CD4-positive, alpha-beta T cell treated with Interferon gamma for 1 hour (primary cell): ENCODE measurements around the gene LRMDA.
"Not testable (repeated sequence)": the region's sequence is repeated elsewhere in the genome, so short reads cannot be mapped to it uniquely, and the experiment has no call there.

Experiments
- DNase-seq: peaks from one replicate; pipeline ENCODE4 v3.0.0-alpha.2; 2020

Gene LRMDA

DNA sequence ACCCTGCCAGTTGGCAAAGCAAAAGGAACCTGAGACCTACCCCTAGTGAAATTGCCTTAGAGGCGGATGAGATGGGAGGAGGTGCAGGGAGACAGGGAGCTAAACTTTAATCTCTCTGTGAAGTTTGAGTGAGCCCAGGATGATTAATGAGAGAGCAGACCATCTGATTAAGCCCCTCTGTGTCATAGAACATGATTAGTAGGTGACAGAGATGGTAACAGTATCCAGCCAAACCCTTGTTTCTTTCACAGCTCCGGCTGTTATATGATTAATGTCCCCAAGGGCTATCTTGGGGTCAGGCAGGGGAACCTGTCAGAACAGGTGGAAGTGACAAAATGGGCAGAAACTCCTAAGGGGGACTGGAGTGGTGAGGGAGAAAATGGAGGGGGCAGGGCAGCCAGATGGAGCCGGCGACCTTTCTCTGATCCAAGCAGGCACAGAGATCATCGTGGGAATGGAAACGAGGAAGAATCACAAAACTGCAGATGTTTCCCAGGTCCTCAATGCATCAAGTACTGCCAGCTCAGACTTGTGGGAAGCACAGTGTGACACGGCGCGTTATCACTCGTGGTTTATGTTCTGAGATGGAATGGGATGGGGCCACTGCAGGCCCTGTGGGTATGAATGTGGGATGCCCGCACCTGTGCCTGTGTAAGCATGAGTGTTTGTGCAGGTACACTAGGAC is 684.2 kb downstream of the LRMDA start:
- no peak for DNase-seq

DNA sequence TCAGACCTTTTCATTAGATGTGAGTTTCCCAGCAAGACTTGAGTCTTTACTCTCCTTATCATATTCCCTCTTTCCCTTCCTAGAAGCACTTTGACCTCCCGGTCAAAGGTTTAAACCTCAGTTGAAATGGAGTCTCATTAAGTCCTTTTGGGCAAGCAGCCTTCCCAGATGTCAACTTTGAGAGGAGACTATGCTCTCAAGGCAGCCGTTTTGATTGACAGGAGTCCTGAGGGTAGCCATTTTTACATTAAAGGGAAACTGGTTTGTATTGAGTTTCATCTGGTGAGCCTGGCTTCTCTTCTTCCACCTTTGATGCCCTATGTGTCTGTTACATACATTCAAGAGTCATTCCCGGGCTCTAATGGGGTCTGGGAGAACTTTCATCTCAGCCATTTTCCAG is 685.1 kb downstream of the LRMDA start:
- DNase-seq = no peak

DNA sequence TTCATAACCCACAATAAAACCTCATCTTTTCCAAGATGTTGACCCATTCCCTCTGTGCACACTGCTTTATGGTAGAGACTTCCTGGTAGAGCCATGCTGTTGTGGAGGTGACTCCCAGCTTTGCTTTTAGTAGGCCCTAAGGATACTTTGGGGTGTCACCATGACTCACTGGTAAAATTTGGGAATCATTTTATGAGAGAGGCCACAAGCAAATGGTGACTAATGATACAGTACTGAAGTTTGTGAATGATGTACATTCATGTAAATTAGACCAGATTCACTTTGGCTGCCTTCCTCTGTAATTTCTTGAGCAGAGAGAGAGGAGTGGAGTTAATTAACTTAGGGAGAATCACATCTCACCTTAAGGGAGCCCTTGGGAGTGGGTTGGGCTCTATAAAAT is 686.5 kb downstream of the LRMDA start:
- DNase-seq = no peak

DNA sequence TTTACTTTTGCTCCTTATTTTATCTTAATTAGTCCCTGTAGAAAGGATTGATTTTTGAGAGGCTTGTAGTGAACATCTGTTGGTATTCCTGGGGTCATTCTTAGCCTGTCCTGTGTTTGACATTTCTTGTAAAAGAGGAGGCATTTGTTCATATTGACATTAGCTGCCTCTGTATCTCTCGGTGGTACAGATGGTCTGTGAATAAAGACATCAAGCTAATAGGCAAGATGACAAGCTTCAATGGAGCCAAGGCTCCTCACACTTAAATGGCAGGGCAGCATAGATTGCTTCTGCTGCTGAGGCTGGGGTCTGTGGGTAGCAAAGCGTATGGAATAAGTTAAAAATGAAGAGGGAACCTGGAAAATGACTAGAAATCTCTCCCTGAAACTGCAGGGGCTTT is 687.6 kb downstream of the LRMDA start:
- DNase-seq = no peak

DNA sequence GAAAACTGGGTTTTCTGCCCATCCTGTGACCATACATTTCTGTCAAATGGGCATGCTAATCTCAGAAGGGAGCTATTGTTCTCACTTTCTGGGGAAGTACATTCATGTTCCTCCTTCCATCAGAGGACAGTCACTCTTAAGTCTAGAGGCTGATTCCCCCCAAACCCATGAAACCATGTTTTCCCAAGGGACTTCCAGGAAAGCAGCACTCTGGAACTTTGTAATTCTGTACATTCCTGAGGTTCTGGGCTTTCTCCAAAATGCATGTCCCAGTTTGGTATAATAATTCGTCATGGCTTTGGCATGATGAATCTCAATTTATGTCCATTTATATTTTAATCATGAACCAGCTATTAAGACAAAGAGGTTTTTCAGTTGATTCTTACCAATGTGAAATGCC is 688.1 kb downstream of the LRMDA start:
- DNase-seq = no peak

DNA sequence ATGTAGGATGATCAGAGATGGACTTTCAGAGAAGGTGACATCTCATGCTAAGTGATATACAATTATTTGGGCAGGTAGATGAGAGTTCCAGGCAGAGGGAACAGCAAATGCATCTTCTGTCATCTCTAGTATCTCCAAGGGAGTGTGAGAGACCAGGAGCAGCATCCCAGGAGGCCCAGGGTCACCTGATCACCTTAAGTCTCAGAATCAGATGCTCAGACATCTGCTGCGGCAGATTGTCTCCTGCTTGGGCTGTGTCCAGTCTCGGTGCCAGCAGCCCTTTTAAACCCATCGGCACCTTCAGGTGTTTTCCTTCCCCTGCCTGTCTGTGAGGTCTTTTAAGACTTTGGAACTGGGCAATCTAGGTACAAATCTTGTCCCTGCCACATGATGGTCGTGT is 690.6 kb downstream of the LRMDA start:
- no peak for DNase-seq

DNA sequence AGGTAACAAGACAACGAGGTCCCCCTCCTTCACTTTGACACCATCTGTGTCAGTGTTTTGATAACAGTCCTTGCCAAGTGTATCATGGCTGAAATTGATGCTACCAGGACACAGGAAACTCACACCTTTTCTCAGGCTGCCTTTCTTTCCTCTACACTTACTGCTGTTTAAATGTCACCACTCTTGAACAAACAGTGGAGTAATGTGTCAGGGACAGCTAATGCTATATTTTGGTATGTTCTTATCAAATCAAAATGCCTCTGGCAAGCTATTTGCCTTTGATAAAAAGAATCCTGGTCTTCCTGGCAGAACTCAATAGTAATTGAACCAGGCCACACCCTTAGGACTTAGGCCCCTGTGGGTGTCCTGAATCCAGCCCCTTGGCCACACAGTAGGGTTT is 692.9 kb downstream of the LRMDA start:
- DNase-seq = no peak

DNA sequence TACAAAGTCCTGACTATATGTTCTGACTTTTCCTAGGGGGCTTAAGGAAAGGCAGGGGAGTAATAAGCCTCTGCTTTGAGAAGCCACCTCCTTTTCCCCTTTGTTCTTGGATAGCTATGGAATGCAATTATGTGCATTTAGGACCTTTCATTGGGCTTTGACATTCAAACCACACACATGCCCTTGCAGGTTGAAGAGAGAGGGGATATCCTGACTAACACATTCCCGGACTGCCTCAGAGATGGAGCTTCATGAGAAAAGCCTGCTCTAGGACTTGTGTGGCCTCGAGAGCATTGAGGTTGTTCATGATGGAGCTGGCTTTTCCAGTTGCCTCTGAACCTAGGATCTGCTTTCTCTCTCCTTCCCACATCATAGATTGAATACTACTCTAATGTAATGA is 694.5 kb downstream of the LRMDA start:
- DNase-seq = no peak

DNA sequence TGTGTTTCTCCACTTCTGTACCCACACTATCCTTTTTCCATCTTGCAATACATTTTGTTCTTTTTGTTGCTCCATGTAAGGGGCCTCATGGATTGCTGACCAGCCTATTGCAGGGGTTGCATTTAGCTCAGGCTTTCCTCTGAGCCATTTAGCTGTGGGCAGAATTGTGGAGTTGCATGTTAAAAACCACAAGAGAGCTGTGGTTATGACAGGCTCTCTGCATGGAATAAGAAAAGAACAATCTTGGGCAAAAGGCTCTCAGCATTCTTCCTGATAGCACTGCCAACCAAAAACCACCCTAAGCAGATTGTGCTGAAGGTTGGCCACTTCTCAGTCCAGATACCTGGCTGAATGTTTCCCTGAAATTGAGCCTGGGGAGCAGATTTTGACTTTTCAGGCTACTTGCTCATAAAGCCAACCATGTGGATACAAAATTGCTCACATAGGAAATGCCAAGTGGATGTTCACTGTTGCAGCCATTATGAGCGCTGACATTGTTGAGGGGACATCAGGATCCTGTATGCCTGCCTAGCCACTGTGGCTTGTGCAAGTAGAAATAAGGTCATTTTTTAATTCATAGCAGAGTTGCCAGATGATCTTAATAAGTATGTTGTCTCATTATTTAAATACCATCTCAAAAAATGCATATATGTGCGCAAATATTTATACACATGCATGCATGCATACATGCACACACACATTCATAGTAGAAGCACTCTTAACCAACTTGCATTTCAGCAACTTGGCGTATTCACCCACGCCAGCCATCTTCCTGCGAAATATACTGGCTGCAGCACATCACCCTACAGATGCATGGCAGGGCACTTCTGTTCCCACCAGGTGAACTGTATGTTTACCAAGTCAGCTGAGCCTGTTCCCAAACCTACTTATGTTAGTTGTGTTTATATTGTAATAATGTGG is 695.4 kb downstream of the LRMDA start:
- DNase-seq = no peak

DNA sequence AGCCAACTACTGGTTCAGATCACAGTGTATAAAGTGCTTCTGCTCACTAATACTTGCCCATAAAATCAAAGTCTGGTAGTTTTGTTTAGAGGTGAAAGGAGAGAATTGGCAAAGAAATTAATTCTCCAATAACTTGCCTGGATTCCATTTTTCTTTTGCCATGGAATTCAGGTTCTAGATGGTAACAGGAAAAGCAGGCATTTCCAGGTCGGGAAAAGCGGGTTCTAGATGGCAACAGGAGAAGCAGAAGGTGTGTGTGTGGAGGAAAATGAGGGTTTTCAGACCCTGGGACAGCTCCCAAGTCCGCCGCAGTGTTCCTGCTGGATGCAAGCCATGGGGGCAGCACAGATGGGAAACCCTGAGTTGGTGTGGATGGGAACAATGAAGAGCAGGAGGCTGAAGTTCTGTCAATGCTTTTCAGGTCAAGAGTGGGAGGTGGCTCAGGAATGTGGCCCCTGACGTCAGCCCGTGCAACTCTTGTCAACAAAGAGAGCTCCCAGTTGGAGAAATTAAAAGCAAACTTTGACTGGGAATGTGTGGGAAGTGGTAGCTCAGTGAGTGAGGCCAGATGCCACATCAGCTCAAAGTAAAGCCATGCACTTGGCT is 696.7 kb downstream of the LRMDA start:
- no peak for DNase-seq

DNA sequence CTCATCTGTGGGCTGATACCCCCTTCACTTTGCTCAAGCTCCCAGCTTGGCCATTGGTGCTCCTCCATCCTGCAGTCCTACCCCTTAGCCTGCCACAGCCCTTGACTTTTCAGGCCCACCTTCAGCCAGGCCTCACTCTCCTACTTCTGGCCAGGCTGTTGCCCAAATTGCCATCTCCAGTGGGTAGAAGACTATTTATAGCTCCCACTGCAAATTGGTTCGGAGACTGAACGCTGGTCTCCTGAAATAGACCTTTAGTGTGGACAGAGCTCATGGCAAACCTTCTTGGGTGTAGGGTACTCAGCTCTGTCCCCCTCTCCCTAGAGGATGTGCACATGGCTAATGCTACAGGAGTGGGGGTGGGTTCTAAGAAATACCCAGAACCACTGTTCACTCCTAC is 697.8 kb downstream of the LRMDA start:
- DNase-seq = no peak

DNA sequence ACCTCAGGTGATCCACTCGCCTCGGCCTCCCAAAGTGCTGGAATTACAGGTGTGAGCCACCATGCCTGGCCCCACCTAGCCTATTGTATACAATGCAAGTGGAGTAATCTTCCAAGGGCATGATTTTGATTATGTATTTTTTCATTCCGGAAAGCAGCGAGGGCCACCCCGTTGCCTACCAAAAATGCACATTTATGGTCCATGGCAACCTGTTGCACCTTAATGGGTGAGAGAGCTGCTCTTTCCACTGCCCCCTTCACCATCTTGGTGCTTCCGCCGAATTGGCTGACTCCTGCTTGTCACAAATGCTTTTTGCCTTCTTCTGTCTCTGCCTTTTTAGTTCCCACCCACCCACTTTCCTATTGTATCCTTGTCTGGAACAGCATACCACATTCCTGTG is 699.5 kb downstream of the LRMDA start:
- DNase-seq = no peak

DNA sequence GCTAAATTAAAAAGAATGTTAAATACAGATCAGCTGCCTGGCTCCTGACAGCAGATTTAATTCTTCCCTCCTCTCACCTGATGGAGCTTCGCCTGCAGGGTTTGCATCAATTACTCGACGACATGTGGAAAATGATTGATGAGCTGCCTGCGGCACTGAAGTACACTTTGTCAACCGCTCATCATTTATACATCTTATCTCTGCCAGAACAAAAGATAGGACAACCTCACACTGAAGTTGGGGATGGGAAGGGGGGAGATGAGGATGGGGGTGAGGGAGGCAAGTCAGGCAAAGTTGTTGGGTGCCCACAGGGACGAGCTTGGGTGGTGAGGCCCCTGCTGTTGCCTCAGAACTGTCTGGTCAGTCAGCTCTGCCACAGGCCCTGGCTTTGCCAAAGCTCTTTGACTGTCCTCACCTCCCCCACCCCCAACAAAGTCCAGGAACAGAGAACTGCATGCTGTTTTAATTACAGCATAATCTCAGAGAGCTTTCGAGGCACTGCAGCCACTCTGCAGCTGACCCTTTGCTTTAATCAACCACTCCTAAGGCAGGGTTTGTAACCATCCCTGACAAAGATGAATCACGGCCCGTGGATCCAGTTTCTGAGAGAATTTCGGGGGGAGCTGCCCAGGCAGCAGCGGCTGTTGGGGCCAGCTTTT is 702.3 kb downstream of the LRMDA start:
- DNase-seq = no peak

DNA sequence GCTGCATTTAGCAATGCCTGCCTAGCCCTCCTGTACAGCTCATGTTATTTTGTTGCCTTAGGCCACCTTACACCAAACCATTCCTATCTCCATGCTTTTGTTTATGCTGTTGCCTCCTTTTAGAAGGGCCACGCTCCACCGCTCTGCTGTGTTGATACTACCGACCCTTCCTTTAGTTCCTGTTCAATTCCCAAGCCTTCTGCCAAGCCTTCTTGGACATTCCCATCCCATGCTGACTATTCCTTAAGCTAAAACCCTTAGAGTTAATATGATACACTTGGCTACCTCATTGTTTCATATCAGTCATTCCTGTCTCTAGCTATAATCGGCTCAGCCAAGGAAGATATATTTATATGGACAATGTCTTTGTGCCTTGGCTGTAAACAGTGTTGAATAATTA is 705.5 kb downstream of the LRMDA start:
- no peak for DNase-seq

DNA sequence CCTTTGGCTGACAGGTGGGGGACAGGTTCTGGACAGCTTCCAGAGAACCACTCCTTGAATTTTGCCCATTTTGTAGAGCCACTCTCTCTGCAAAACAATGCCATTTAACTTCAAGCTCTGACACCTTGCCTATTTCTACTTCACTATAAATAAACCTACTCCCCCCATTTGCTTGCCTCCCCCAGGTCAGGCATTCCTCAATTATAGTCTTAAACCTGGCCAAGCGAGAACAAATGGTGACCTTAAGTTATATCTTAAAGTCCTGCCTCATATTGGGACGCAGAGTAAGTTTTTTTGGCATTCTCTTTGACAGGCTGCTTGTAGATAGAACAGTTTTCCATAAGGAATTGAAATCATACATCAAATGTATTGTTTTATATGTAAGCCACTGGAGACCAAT is 706.9 kb downstream of the LRMDA start:
- DNase-seq = no peak

DNA sequence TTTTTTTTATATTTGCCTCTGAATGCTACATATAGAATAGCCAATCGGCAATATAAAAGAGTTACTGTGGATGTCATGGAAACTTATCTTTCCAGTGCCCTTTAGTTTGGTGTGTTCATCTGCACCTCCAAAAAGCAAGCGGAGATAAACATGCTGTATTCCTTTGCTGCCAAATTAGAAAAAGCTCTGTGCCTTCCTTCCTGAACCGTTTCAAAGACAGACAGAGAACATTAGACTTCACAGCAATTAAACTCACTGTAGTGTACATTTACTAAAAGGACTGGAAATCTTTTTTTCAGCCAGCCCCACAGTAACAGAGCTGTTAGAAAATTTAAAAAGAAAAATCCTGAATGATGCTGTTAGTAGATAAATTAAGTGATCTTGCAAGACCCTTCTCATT is 707.5 kb downstream of the LRMDA start:
- no peak for DNase-seq

DNA sequence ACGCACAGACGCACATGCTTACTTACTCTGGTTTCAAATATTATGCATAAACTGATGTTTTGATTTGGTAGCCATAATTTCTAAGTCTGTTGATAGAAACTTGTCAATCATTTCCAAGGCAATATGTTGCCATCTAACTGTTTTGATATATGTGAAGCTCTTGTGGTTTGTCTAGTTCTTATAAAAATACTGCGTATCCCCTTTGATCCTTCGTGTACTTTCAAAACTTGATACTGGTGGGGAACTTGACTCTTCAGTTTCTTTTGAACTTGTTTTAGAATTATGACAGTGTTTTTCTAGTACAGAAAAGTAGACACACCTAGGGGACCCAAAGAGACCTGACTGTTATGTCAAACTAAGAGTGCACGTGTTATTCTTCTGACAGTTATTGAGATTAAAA is 708.0 kb downstream of the LRMDA start:
- no peak for DNase-seq

DNA sequence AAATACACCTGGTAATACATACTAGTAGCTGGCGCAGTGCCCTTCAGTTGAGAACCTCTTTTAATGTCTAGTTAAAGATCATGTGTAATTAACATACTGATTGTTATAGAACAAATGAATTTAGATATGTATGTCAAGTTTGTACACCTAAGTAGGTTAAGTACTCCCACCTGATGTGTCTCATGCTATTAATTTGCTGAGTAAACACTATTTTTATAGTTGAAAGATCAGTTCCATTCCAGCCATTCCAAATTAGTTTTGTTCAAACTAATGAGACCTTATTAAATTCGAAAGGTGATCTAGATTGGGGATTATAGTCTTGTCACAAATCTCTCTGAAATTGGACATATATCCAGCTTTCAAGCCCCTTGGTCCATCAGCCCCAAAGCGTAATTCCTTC is 710.0 kb downstream of the LRMDA start:
- no peak for DNase-seq

DNA sequence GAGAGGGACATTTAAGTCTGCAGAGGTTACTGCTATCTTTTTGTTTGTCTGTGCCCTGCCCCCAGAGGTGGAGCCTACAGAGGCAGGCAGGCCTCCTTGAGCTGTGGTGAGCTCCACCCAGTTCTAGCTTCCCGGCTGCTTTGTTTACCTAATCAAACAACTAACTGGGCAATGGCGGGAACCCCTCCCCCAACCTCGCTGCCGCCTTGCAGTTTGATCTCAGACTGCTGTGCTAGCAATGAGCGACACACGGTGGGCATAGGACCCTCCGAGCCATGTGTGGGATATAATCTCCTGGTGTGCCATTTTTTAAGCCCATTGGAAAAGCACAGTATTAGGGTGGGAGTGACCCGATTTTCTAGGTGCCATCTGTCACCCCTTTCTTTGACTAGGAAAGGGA is 716.8 kb downstream of the LRMDA start:
- not testable (repeated sequence) for DNase-seq

DNA sequence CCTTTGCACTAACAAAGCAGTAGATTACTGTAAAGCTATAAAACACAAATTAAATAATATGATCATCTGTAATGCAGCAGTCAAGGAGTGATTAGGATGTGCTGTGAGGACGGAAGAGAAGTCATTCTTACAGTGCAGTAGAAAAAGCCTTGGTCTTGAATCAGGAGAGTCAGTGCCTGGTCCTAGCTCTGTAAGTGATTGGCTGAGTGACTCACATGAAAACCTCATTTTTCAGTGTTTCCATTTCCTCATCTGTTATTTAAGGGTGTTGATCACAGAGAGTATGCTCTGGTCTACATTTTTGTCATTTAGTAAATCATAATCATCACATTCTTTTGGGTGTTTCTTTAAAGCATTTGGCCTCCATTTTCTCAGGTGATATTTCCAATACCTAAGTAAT is 717.8 kb downstream of the LRMDA start:
- no peak for DNase-seq

DNA sequence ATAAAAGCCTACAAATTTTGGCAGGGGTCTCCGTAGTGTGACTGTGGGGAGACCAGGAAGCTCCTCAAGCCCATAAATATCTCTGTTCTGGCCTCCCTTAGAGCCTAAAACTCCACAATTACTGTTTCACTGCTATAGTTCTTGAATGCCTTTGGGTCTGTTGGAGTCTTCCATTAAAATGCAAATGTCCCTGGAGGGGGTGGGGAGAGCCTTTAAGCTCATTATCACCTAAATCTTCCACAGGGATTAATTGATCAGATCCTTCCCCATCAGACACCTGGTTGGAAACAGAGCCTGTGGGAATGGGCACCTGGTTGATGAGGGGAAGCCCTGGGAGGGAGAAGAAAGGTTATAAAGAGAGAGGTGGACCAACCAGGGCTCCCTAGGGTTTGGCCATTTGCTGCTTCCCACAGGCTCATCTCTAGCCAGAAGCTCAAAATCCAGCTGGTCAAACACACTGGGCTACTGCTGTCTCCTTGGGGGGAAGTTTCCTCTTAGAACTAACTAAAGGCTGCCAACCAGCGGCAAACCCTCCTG is 718.2 kb downstream of the LRMDA start:
- DNase-seq = no peak

DNA sequence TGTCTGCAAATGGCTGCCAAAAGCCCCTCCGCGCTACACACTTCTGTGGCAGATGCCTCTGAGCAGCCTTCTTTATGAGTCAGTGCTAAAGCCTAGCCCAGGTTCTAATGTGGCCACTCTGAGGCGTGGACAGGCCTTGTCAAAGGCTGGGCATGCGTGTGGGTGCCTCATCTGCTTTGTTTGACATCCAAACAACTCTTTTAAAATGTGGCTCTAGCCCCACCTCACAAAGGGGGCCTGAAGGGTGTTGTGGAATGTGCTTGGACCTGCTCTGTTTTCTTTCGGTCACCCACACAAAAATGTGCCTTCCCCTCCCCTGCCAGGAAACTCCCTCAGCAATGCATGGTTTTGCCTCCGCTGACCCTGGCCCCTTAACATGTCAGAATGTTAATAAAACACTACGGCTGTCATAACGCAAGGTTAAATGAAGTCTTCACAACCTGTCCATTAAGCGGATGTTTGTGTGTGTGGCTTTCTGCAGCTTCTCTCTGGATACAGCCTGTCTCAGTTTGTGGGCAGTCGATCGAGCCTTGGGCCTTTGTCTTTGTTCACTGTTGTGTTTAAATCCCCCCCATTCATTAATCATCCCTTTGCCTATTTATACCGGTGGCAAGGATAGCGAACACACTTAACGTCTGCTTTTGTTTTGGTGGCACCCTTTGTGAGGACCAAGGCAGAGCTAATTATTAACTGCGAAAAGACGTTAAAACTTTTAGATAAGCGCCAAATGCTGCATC is 718.9 kb downstream of the LRMDA start:
- no peak for DNase-seq

DNA sequence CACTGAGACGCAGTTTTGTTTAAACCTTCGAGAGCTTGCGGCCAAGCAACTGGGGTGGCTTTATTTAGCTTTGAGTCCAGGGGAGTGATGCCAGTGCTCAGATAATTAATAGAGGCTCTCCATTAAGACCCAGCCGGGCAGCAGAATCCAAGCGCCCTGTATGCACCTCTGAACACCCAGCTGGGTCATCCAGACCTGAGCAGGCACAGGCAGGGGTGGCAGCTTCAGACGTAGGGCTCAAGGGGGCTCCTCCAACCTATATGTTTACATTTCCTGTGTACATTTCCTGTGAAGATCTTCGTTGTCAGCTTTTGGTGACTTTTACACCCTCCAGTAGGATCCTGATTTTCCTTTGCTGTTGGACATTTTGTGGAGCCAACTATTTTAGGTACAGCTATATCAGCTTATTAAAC is 719.5 kb downstream of the LRMDA start:
- DNase-seq = no peak
